Measurements from ENCODE around the gene CASP1. TPM values are rescaled to one million over a fixed set of nuclear protein-coding genes. Genes with fewer than 3 reads are reported as not detected.
"Not testable (repeated sequence)": the region's sequence is repeated elsewhere in the genome, so short reads cannot be mapped to it uniquely, and the experiment has no call there.

The CASP1 gene
- total RNA-seq, 1 experiment from 2014 or later = 4.7 TPM

- no peaks in the 10 kb centered on the region for H3K9me2 ChIP-seq (ENCODE audit: insufficient read depth)
- peaks cover 9% of the 10 kb centered on the region for H3K4me1 ChIP-seq (replicated peaks; ENCODE audit: insufficient read depth)
- H3F3A ChIP-seq (ENCODE audit: insufficient read depth, low read depth) = peaks cover 10% of the 10 kb centered on the region
- CTCF ChIA-PET = no interaction called here
- H3K27me3 ChIP-seq (ENCODE audit: insufficient read depth, low read depth) = no peaks in the 10 kb centered on the region
- H3K4me3 ChIP-seq = no peak overlapping the region
- no TSS peak for BruUV-seq (replicated peaks)
- POLR2A ChIA-PET (ENCODE audit: unreplicated experiment) = no interaction called here
- no peak overlapping the region for H3K4me2 ChIP-seq
- H3K79me2 ChIP-seq (ENCODE audit: low read depth) = no peaks in the 10 kb centered on the region
- intact Hi-C loops (cut with micrococcal nuclease; ENCODE audit: unreplicated experiment) = no loop called here
- no peaks in the 10 kb centered on the region for H4K20me1 ChIP-seq (ENCODE audit: insufficient read depth)
- TF ChIP-seq EZH2 (IDR thresholded peaks at IDR 0.05; ENCODE audit: low read depth) = no peak
- no peak for TF ChIP-seq CTCF (conservative IDR thresholded peaks at IDR 0.05)
- no peak overlapping the region for H2AFZ ChIP-seq
- no peaks in the 10 kb centered on the region for H3K36me3 ChIP-seq (ENCODE audit: low read depth)
- H3K27ac ChIP-seq = no peak overlapping the region
- no peaks in the 10 kb centered on the region for H3K9me3 ChIP-seq (ENCODE audit: insufficient read depth, low read depth)
- no peak for DNase-seq
Measured at GRCh38 chr11:105042178-105042577, 7.2 kb upstream of the CASP1 start.

GRCh38 chr11:105040703-105041102 is 5.8 kb upstream of the CASP1 start:
- ChIA-PET POLR2A (ENCODE audit: unreplicated experiment) (no interaction called here), CTCF (no interaction called here)
- DNase-seq = no peak
- no peak overlapping the region for H3K4me2 ChIP-seq
- H3K4me1 ChIP-seq (replicated peaks; ENCODE audit: insufficient read depth) = no peaks in the 10 kb centered on the region
- H3K9me2 ChIP-seq (ENCODE audit: insufficient read depth) = no peaks in the 10 kb centered on the region
- no TSS peak for BruUV-seq (replicated peaks)
- H3K9me3 ChIP-seq (ENCODE audit: insufficient read depth, low read depth) = no peaks in the 10 kb centered on the region
- intact Hi-C loops (cut with micrococcal nuclease; ENCODE audit: unreplicated experiment) = no loop called here
- H3K27me3 ChIP-seq (ENCODE audit: insufficient read depth, low read depth) = no peaks in the 10 kb centered on the region
- H3K4me3 ChIP-seq = no peak overlapping the region
- no peaks in the 10 kb centered on the region for H4K20me1 ChIP-seq (ENCODE audit: insufficient read depth)
- no peaks in the 10 kb centered on the region for H3K36me3 ChIP-seq (ENCODE audit: low read depth)
- no peak overlapping the region for H2AFZ ChIP-seq
- TF ChIP-seq CTCF (conservative IDR thresholded peaks at IDR 0.05) (no peak), EZH2 (IDR thresholded peaks at IDR 0.05; ENCODE audit: low read depth) (no peak)
- no peak overlapping the region for H3K27ac ChIP-seq
- H3F3A ChIP-seq (ENCODE audit: insufficient read depth, low read depth) = no peaks in the 10 kb centered on the region
- H3K79me2 ChIP-seq (ENCODE audit: low read depth) = no peaks in the 10 kb centered on the region

- H3K9me2 ChIP-seq (ENCODE audit: insufficient read depth); H3K79me2 ChIP-seq (ENCODE audit: low read depth); H3K27me3 ChIP-seq (ENCODE audit: insufficient read depth, low read depth); H3F3A ChIP-seq (ENCODE audit: insufficient read depth, low read depth); BruUV-seq (replicated peaks); H3K9me3 ChIP-seq (ENCODE audit: insufficient read depth, low read depth); DNase-seq; H2AFZ ChIP-seq; intact Hi-C loops (cut with micrococcal nuclease; ENCODE audit: unreplicated experiment); H3K27ac ChIP-seq; H4K20me1 ChIP-seq (ENCODE audit: insufficient read depth); POLR2A ChIA-PET (ENCODE audit: unreplicated experiment); CTCF ChIA-PET; H3K36me3 ChIP-seq (ENCODE audit: low read depth); H3K4me1 ChIP-seq (replicated peaks; ENCODE audit: insufficient read depth): not testable (repeated sequence)
- Histone ChIP-seq H3K4me3 (peak overlapping the region; percentile 0; the same call in 1 of the 2 replicates), H3K4me2 (peak overlapping the region; percentile 61)
Measured at GRCh38 chr11:105034388-105034787, 556 bp downstream of the CASP1 start.

GRCh38 chr11:105033781-105034180 is 1.2 kb downstream of the CASP1 start:
- Histone ChIP-seq H3K4me1 (replicated peaks; ENCODE audit: insufficient read depth) (no peaks in the 10 kb centered on the region), H3F3A (ENCODE audit: insufficient read depth, low read depth) (no peaks in the 10 kb centered on the region), H3K27me3 (ENCODE audit: insufficient read depth, low read depth) (no peaks in the 10 kb centered on the region), H3K4me2 (no peak overlapping the region), H3K27ac (no peak overlapping the region), H3K4me3 (no peak overlapping the region), H3K36me3 (ENCODE audit: low read depth) (no peaks in the 10 kb centered on the region), H3K79me2 (ENCODE audit: low read depth) (no peaks in the 10 kb centered on the region), H3K9me2 (ENCODE audit: insufficient read depth) (no peaks in the 10 kb centered on the region), H2AFZ (no peak overlapping the region), H4K20me1 (ENCODE audit: insufficient read depth) (no peaks in the 10 kb centered on the region), H3K9me3 (ENCODE audit: insufficient read depth, low read depth) (no peaks in the 10 kb centered on the region)
- no peak for TF ChIP-seq EZH2 (IDR thresholded peaks at IDR 0.05; ENCODE audit: low read depth)
- intact Hi-C loops (cut with micrococcal nuclease; ENCODE audit: unreplicated experiment) = no loop called here
- CTCF ChIA-PET = no interaction called here
- no peak for DNase-seq
- POLR2A ChIA-PET (ENCODE audit: unreplicated experiment) = no interaction called here
- BruUV-seq (replicated peaks) = no TSS peak

Measured in PC-9 (cell line).